HG02981 (cell line): ENCODE results near the gene SGPP1.
A peak's percentile ranks its signal among the peaks of the same experiment; 100 is the strongest.
"Not testable (repeated sequence)": the region's sequence is repeated elsewhere in the genome, so short reads cannot be mapped to it uniquely, and the experiment has no call there.

ENCODE experiments used
- ATAC-seq: cut with Tn5 transposase; IDR thresholded peaks from one replicate; pipeline ENCODE4 v1.9.1; 2021; ENCODE audit warnings: mild to moderate bottlenecking, moderate library complexity; ENCODE audit not compliant: unreplicated experiment

Gene SGPP1

DNA sequence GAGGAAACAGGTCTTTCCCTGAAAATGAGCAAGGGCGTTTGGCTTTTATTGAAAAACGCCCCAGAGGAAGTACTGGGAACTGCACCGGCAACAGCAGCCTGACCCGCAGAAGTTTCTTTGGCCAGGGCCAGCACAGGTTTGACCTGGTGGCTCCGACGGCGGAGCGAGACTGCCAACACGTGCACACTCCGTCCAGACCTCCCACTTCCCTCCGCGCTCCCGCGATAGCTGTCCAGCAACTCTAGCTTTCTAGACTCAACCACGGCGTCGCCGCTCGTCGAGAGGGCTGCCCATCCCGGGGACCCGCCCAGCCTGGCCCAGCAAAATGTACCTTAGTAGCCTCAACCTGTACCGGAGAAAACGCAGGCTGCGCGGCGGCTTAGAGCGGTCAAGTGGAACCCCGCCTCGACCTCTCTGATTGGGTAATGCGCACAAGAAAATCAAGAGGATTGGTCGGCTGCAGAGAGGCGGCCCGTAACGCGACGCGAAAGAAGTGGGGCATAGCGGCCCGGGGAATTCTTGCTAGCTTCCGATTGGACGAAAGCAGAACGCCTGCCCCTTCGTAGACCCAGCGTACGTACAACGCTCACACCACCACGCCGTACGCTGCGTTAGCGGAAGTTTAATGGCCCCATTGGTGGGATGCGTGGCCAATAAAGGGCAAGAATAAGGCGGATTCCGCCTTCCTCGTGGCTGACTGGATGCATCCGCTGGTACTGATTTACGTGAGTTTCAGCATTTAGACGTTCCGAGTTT is 86.2 kb downstream of the SGPP1 start, which contains the start of gene WDR89:
Gene WDR89, minus strand, starts transcription at position 399 of the 756 bp plus-strand sequence. CDS start 41,929 bp downstream, outside the sequence.
- ATAC-seq = peak; percentile 81

DNA sequence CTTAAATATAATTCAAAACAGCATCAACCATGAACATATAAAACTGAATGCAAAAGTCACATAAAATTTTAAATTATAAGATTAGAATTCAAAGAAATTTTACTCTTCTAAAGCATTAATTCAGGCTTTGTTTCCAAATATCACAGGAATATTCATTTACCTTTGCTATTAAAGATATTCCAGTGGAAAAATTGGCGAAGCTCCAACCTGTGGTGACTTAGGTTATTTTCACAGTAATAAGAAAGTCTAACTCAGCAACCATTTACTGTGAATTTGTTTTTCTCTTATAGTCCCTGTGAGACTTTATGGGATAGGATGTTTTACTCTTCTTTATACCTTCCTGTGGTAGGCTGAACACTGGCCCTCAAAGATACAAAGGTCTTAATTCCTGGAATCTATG is 89.4 kb downstream of the SGPP1 start:
- no peak for ATAC-seq

DNA sequence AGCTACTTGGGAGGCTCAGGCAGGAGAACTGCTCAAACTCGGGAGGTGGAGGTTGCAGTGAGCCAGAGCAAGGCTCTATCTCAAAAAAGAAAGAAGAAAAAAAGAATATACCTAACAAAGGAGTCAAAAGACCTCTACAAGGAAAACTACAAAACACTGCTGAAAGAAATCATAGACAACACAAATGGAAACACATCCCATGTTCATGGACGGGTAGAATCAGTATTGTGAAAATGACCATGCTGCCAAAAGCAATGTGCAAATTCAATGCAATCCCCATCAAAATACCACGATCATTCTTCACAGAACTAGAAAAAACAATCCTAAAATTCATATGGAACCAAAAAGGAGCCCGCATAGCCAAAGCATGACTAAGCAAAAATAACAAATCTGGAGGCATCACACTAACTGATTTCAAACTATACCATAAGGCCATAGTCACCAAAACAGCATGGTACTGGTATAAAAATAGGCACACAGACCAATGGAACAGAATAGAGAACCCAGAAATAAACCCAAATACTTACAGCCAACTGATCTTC is 91.7 kb downstream of the SGPP1 start:
- ATAC-seq = not testable (repeated sequence)
